ENCODE measurements around the gene NR2C2.

DNA sequence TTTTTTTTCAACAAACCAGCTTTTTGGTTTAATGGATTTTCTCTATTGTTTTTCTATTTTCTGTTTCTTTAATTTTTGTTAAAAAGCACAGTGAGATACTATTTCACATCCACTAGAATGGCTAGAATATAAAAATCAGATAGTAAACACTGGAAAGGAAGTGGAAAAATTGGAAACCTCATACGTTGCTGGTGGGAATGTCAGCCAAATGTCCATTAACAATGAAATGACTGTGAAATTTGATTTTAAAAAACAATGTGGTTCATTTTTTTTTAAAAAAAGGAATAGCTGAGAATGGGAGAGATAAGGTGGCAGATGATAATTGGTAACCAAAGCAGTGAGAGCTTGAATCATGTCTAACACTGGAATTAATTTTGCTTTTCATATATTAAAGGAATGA lies 19.9 kb downstream of the NR2C2 start:
- TF ChIP-seq, protein P1, sequence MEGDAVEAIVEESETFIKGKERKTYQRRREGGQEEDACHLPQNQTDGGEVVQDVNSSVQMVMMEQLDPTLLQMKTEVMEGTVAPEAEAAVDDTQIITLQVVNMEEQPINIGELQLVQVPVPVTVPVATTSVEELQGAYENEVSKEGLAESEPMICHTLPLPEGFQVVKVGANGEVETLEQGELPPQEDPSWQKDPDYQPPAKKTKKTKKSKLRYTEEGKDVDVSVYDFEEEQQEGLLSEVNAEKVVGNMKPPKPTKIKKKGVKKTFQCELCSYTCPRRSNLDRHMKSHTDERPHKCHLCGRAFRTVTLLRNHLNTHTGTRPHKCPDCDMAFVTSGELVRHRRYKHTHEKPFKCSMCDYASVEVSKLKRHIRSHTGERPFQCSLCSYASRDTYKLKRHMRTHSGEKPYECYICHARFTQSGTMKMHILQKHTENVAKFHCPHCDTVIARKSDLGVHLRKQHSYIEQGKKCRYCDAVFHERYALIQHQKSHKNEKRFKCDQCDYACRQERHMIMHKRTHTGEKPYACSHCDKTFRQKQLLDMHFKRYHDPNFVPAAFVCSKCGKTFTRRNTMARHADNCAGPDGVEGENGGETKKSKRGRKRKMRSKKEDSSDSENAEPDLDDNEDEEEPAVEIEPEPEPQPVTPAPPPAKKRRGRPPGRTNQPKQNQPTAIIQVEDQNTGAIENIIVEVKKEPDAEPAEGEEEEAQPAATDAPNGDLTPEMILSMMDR (IDR thresholded peaks at IDR 0.05; ENCODE audit: insufficient read depth, low read length, poor library complexity, severe bottlenecking), result no peak
- TF ChIP-seq EZH2phosphoT487 (conservative IDR thresholded peaks at IDR 0.05; ENCODE audit: low read length), result no peak
